Measurements from ENCODE around the gene CACNA2D2. TPM values are rescaled to one million over a fixed set of nuclear protein-coding genes. Genes with fewer than 3 reads are reported as not detected.

CACNA2D2 gene
- total and polyA plus RNA-seq, 2 of the 13 experiments (the other 11 are each of a cell fraction or from before 2014, with no cell fraction given): not detected

GRCh38 chr3:50358911-50359759 lies 144.3 kb downstream of the CACNA2D2 start, which contains the start of gene TMEM115 (continued):
- TF ChIP-seq NFAT5 (CRISPR knock-in tag; IDR thresholded peaks at IDR 0.05) (no peak), GZF1 (CRISPR knock-in tag; IDR thresholded peaks at IDR 0.05) (peak; percentile 50; the same call in 1 of the 2 replicates), TOE1 (CRISPR knock-in tag; IDR thresholded peaks at IDR 0.05) (0 out of 2 replicates have a peak, but pooled peaks have one; percentile 30), SALL2 (CRISPR knock-in tag; IDR thresholded peaks at IDR 0.05) (0 out of 2 replicates have a peak, but pooled peaks have one; percentile 41), HNRNPH1 (optimal IDR thresholded peaks at IDR 0.05; ENCODE audit: low read depth, low read length) (no peak), ARNTL (CRISPR knock-in tag; IDR thresholded peaks at IDR 0.05) (peak; percentile 42; the same call in 1 of the 2 replicates), GATAD1 (CRISPR knock-in tag; IDR thresholded peaks at IDR 0.05) (peak; percentile 89), NR2C2 (CRISPR knock-in tag; IDR thresholded peaks at IDR 0.05; ENCODE audit: borderline replicate concordance) (peak; percentile 94), MTF1 (CRISPR knock-in tag; IDR thresholded peaks at IDR 0.05) (0 out of 2 replicates have a peak, but pooled peaks have one; percentile 47), THRA (CRISPR knock-in tag; IDR thresholded peaks at IDR 0.05; ENCODE audit: borderline replicate concordance) (no peak; the same call in none of the 2 replicates), PHB2 (IDR thresholded peaks at IDR 0.05; ENCODE audit: partially characterized antibody) (no peak), SOX5 (CRISPR knock-in tag; IDR thresholded peaks at IDR 0.05; ENCODE audit: borderline replicate concordance) (no peak; the same call in 1 of the 2 replicates), STAT6 (CRISPR knock-in tag; IDR thresholded peaks at IDR 0.05; ENCODE audit: borderline replicate concordance) (peak; percentile 80; the same call in 1 of the 2 replicates), CHD4 (IDR thresholded peaks at IDR 0.05; ENCODE audit: borderline replicate concordance, low read length) (no peak), ZNF296 (CRISPR knock-in tag; conservative IDR thresholded peaks at IDR 0.05) (no peak), CENPX (CRISPR knock-in tag; IDR thresholded peaks at IDR 0.05) (no peak), CCDC6 (CRISPR knock-in tag; IDR thresholded peaks at IDR 0.05) (0 out of 2 replicates have a peak, but pooled peaks have one; percentile 52), TBP (CRISPR knock-in tag; IDR thresholded peaks at IDR 0.05) (peak; percentile 96; the same call in 1 of the 2 replicates)
- TF ChIP-seq, protein P1, sequence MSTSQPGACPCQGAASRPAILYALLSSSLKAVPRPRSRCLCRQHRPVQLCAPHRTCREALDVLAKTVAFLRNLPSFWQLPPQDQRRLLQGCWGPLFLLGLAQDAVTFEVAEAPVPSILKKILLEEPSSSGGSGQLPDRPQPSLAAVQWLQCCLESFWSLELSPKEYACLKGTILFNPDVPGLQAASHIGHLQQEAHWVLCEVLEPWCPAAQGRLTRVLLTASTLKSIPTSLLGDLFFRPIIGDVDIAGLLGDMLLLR (CRISPR knock-in tag; IDR thresholded peaks at IDR 0.05): peak; percentile 48; the same call in 1 of the 2 replicates

All from HepG2 (cell line).